HG02610 (cell line): Measurements from ENCODE around the gene STARD10.

Source experiments
- ATAC-seq: cut with Tn5 transposase; IDR thresholded peaks from one replicate; pipeline ENCODE4 v1.9.1; 2021; ENCODE audit warnings: mild to moderate bottlenecking, moderate library complexity; ENCODE audit not compliant: unreplicated experiment

The STARD10 gene

DNA sequence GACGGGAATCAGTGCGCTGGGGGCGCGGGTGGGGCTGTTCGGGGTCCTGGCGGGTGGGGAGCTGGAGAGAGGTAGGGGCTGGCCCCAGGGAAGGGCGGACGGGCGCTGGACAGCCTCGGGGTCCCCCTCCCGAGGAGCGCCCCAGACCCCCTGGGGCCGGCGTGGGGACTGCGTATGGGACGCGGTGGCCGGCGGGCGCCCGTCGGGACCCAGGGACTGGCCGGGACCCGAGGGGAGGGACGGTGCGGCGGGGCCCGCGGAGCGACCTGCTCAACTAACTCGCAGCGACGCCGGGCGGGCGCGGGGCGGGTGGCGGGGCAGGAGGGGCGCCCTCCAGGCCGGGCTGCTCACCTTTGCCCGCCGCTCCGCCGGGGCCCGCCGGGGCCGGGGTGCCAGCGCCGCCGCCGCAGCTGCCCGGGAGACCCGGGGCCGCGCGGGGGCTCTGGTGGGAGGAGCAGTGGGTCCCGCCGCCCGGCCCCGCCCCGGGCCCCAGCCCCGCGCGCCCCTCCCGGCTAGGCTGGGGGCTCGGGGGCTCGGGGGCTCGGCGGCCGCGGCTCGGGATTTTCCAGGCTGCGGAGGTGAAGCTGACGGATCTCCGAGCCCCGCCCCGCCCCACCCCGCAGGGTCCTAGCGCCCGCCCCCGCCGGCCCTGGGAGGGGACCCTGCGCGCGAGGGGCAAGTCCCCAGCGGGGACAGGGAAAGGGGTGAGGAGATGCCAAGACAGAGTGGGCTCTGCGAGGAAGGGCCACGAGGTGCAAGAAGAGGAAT, 12.3 kb downstream of the STARD10 start:
- ATAC-seq = no peak

- ATAC-seq = no peak
Observed at GRCh38 chr11:72781063-72781312, 12.9 kb downstream of the STARD10 start.

- ATAC-seq = no peak
Observed at GRCh38 chr11:72780296-72781062, 13.4 kb downstream of the STARD10 start.

- no peak for ATAC-seq
Observed at GRCh38 chr11:72779495-72780128, 14.2 kb downstream of the STARD10 start.

DNA sequence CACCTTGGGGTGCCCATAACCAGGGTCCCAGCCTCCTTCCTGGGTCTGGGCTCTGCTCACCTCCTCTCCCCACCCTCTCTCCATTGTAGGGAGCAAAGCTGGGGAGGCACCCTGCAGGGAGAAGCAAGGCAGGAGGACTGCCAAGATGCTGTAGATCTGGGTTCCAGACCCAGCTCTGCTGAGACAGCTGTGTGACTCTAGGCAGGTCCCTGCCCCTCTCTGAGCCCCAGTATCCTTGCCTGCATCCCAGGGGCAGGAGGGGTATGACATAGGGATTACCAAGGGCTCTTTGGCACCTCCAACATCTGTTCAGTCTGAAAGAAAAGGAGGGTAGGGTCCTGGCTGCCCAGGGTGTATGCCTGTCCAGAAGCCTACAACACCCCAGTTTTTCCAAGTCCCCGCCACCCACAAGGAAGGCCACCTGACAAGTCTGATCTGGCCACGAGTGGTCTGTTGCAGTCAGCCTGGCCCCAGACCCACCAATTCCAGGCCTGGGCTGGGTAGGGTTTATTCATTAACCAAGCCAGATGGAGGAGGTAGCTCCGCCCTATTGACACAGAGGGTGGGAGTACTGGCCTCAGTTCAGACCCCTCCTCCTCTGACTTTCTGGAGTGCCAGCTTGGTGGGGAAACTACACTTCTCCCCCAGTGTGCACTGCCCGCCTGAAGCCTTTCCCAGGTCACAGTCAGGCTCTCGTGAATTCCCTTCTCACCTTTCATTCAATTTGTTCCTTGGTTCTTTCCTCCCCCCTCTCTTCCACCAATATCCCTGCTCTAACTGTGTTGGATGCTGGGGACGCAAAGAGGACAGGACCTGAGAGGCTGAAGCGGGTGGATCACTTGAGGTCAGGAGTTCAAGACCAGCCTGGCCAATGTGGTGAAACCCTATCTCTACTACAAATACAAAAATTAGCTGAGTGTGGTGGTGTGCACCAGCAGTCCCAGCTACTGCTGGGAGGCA, 15.0 kb downstream of the STARD10 start:
- ATAC-seq = no peak

DNA sequence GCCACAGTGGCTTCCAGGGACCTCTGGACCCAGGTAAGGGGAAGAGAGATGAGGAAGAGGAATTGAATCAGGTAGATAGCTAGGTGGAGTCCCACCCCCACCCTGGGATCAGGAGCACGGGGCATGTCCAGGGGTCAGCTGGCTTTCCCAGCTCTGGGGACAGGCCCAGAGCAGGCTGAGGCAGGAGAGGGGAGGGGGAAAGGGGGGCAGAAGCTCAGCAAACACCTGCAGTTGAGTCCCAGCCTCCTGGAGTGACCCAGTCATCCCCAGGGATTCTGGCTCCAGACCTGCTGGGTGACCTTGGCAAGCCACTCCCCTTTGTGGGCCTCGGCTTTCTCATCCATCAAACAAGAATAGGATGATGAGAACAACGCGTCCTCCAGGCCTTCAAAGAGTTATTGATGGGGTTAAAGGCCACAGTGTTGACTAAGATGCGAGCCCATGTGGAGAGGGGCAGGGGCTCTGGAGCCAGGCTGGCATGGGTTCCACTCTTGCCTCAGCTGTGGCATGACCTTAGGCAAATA, 16.0 kb downstream of the STARD10 start:
- ATAC-seq = no peak

DNA sequence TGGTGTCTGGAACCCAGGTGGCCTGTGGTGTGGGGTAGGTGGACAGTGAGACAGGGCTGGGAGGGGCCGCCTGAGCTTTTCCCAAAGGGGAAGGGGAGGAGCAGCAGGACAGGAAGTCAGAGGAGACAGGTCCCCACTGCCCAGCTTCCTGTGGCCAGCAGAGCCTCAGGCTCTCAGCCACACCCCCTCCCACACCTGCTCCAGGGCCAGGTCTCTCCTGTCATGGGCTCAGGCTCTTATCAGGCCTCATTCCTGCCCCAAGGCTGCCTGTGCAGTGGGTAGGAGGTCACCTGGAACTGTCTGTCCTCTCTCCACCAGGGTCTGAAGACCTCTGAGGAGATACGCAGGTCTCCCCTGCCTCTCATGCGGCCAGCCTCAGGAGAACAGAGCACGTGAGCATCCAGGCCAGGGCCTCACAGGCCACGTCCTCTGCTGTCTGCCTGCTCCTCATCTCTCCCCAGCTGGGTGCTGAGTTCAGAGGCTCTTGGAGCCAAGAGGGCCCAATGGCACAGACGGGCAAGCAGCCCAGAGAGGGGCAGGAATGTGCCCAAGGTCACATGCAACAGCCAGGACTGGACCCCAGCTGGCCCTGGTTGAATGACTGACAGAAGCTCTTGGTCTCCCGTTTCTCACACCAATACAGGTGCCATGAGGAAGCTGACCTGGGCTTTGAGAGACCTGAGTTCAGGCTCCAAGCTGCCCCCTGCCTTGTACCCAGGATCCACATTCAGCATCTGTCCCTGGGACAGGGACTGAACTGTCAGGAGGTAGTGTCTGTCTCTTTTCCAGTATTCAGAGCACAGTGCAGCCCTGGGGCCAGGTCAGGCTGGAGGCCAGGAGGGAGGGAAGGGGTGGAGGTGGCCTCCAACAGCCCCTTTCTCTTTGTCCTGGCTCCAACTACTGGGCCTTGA, 16.7 kb downstream of the STARD10 start:
- ATAC-seq = no peak

DNA sequence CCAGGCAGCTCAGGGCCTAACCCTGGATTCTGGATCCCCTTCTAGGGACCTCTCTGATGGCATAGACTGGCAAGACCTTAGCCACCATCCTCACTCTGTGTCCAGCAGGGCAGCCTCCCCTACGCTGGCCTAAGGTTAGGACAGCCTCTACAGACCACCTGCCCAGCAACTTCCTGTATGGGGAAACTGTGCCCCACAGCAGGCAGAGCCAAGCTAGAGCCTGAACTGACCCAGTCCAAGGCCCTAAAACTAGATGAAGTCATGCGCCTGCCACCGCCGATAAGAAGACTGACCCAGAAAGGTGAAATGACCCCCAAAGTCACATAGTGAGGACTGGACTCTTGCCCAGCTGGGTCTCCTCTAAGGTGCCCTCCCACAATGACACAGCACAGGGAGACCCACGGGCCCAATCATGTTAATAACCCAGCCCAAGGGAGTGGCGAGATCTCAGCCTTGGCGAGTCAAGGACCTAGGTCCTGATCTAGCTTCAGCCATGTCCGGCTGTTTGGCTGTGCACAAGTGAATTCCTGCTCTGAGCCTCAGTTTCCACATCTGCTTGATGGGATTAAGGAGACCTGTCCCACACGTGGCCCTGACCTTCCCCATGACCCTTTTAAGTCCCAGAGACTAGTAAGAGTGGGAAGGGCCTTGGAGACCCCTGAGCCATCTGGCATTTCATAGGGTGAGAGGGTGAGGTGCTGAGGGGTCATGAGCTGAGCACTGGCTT, 17.6 kb downstream of the STARD10 start:
- ATAC-seq = no peak

DNA sequence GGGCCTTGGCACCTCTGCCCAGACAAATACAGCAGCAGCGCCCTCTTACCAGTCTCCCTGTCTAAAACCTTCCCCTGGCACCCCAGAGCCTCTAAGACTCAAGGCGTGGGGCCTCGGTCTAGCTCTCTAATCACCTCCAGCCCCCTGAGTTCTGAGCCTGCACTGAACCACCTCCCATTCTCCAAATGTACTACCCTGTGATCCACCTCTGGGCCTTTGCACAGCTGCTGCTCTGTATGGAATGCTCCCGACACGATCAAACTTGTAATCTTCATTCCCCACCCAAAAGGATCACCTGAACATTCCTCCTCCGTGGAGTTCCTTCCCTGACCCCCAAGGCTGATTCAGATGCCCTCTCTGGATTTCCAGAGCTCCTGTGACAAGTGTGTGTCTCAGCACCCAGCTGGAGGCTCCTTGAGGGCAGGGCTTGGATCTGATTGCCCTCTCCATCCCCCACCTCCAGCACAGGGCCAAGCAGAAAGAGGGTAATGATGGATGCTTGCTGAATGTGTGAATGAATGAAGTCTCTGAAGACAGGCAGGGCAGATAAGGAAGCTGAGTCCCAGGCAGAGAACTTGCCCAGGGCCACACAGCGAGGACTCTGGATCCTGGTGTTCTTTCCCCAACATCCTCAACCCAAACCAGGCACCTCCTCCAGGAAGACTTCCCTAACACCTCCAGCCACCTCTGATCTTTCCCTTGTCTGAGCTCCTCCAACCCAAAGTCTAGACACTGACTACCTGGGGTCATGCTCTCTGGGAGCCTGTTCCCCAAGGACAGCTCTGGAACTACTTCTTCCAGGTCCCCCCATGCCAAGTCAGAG, 18.3 kb downstream of the STARD10 start:
- no peak for ATAC-seq

GRCh38 chr11:72774499-72774898, 19.3 kb downstream of the STARD10 start:
- no peak for ATAC-seq

- no peak for ATAC-seq
Observed at GRCh38 chr11:72773696-72774095, 20.2 kb downstream of the STARD10 start.

GRCh38 chr11:72773291-72773690, 20.6 kb downstream of the STARD10 start:
- ATAC-seq = no peak

DNA sequence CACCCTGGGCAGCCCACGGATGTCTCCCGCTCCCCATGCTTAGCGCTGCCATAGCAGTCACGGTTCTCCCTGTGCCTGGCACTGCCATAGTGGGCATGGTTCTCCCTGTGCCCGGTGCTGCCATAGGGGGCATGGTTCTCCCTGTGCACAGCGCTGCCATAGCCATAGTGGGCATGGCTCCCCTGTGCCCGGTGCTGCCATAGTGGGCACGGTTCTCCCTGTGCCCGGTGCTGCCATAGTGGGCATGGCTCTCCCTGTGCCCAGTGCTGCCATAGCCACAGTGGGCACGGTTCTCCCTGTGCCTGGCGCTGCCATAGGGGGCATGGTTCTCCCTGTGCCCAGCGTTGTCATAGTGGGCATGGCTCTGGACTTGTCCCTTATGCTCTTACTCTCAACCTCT, 21.8 kb downstream of the STARD10 start:
- no peak for ATAC-seq

- ATAC-seq = no peak
Observed at GRCh38 chr11:72771507-72771906, 22.3 kb downstream of the STARD10 start.

DNA sequence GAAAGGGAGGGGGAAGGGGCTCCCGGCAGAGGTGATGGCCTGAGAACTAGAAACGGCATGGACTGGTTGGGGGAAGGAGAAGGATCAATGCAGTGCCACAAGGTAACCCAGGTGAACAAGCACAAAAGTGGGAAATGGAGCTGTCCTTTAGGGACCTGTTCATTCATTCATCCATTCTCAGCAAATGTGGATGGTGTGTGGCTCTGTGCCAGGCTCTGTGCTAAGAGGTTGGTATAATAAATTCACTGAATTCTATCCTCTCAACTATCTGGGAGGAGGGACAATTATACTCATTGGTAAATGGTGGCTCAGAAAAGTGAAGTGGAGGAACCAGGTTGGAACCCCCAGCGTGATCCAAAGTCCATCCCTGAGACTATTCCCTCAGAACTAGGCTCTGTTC, 23.0 kb downstream of the STARD10 start:
- no peak for ATAC-seq

- no peak for ATAC-seq
Observed at GRCh38 chr11:72769680-72770079, 24.2 kb downstream of the STARD10 start.

DNA sequence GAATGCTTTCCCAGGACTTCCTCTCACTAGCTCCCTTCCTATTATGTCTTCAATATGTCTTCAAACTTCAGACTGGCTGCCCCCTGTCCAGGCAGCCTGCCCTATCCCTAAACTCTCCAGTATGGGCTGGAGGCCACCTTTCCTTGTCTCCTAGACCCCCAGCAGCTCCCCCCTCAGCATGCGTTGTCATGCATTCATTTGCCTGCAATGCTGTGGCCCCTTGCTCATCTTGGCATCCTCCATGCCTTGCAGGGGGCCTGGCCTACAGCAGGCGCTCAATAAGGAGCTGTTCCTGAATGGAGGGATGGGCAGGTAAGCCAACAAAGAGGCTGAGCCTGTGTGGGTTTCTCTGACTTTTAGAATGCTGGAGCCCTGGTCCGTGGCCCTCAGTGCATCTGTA, 25.3 kb downstream of the STARD10 start:
- ATAC-seq = no peak
